ENCODE results near the gene SLC7A9. TPM values are rescaled to one million over a fixed set of nuclear protein-coding genes. Genes with fewer than 3 reads are reported as not detected.

The SLC7A9 gene
- total and polyA plus RNA-seq, 2 of the 13 experiments (the other 11 are each of a cell fraction or from before 2014, with no cell fraction given) = 4.7 to 8.3 TPM

GRCh38 chr19:32829345-32829896, 40.1 kb downstream of the SLC7A9 start (continued):
- no peak for TF ChIP-seq ZBTB43 (CRISPR knock-in tag; conservative IDR thresholded peaks at IDR 0.05)
- TF ChIP-seq YEATS2 (CRISPR knock-in tag; IDR thresholded peaks at IDR 0.05; ENCODE audit: borderline replicate concordance) = no peak
- TF ChIP-seq ZNF160 (CRISPR knock-in tag; IDR thresholded peaks at IDR 0.05) = no peak
- TF ChIP-seq MIXL1 (CRISPR knock-in tag; IDR thresholded peaks at IDR 0.05) = no peak

GRCh38 chr19:32828643-32829344, 40.8 kb downstream of the SLC7A9 start:
- no TSS peak for BruUV-seq (replicated peaks)
- Histone ChIP-seq H4K20me1 (ENCODE audit: insufficient read depth, low read length) (no peaks in the 10 kb centered on the region), H3K9me3 (ENCODE audit: low read length) (no peaks in the 10 kb centered on the region), H3K4me1 (ENCODE audit: insufficient read depth, low read length) (peaks cover 17% of the 10 kb centered on the region), H3K9ac (ENCODE audit: insufficient read depth, low read depth, low read length) (no peak overlapping the region), H3K79me2 (ENCODE audit: insufficient read depth, low read length) (no peaks in the 10 kb centered on the region), H3K4me3 (replicated peaks in 1 of 3; ENCODE audit: insufficient read depth in 1 of 3, low read depth in 2 of 3, low read length in 3 of 3) (no peak overlapping the region), H3K27ac (ENCODE audit: extremely low read length, insufficient read depth, low read length) (peak overlapping the region; percentile 20), H3K36me3 (replicated peaks in 1 of 2; ENCODE audit: control insufficient read depth in 1 of 2, insufficient read depth in 2 of 2, low read length in 2 of 2) (peaks cover 0 to 1% of the 10 kb centered on the region in 2 experiments; a peak in 1 of 5 replicates), H2AFZ (ENCODE audit: low read length) (no peak overlapping the region), H3K4me2 (ENCODE audit: low read depth, low read length) (no peak overlapping the region), H3K27me3 (ENCODE audit: control insufficient read depth in 1 of 2, insufficient read depth in 2 of 2, low read length in 2 of 2) (no peaks in the 10 kb centered on the region)
- CTCF ChIA-PET (ENCODE audit: low intra/inter-chr PET ratio, low total read pairs) = no interaction called here
- WGBS (ENCODE audit: low lambda C conversion rate) = 84% methylated on average over 9 of the region's 15 CpGs
- in situ Hi-C loops (cut with HindIII; ENCODE audit: extremely low pct_ligation_motif_present, low pct_unique_long_range_greater_than_20kb) (no loop called here), intact Hi-C loops (cut with micrococcal nuclease; ENCODE audit: unreplicated experiment) (no loop called here)
- ATAC-seq (no peak), DNase-seq (ENCODE audit: low spot score) (no peak), FAIRE-seq (no peak)
- POLR2A ChIA-PET = no interaction called here
- TF ChIP-seq TRAFD1 (CRISPR knock-in tag; IDR thresholded peaks at IDR 0.05; ENCODE audit: borderline replicate concordance) (no peak), KLF6 (CRISPR knock-in tag; IDR thresholded peaks at IDR 0.05) (no peak), ZNF687 (CRISPR knock-in tag; IDR thresholded peaks at IDR 0.05) (peak; percentile 27), CBX2 (IDR thresholded peaks at IDR 0.05; ENCODE audit: low read depth, low read length) (no peak), CBX2 (CRISPR knock-in tag; IDR thresholded peaks at IDR 0.05; ENCODE audit: low read depth) (no peak), ZNF629 (CRISPR knock-in tag; conservative IDR thresholded peaks at IDR 0.05) (peak; percentile 84), ZKSCAN8 (CRISPR knock-in tag; IDR thresholded peaks at IDR 0.05; ENCODE audit: borderline replicate concordance) (peak; percentile 77; the same call in 1 of the 2 replicates), CEBPB (IDR thresholded peaks at IDR 0.05; ENCODE audit: borderline replicate concordance, low read depth, low read length) (no peak), ZMYM3 (CRISPR knock-in tag; IDR thresholded peaks at IDR 0.05) (peak; percentile 50; the same call in 1 of the 2 replicates)
